ENCODE data around the gene HOMEZ. TPM values are rescaled to one million over a fixed set of nuclear protein-coding genes. Genes with fewer than 3 reads are reported as not detected.
A peak's percentile ranks its signal among the peaks of the same experiment; 100 is the strongest.

Gene HOMEZ
- total RNA-seq, 1 experiment from 2014 or later, result 11.9 TPM

- peak; percentile 31 for DNase-seq (ENCODE audit: low read depth)
Measured at GRCh38 chr14:23307687-23308644, 22.0 kb upstream of the HOMEZ start.

DNA sequence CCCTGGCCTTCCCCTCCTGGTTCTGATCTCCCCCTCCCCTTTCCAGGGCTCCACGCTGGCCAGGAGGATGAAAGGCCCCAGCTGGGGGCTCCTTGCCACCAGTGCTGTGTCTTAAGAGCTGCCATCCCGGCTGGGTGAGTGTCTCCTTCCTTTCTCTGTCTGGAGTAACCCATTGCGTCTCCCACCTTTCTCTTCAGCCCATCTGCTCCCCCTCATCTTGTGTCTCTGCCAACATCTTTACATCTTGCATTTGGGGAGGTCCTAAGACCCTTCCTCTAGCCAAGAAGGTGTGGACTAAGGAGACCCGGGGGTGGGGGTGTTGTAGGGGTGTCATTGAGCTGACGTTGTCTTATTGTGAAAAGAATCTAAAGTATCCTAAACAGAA is 21.2 kb upstream of the HOMEZ start:
- no peak for DNase-seq (ENCODE audit: low read depth)

GRCh38 chr14:23306412-23307145 is 20.6 kb upstream of the HOMEZ start, which contains the start of gene BCL2L2:
Gene BCL2L2 (plus strand): TSS chr14:23306833. CDS start chr14:23307768, 935 bp downstream.
- DNase-seq (ENCODE audit: low read depth), result peak; percentile 89

- peak; percentile 55 for DNase-seq (ENCODE audit: low read depth)
Measured at GRCh38 chr14:23302290-23303225, 16.6 kb upstream of the HOMEZ start, which contains the start of gene PPP1R3E. Gene PPP1R3E (minus strand): TSS chr14:23302859. CDS start chr14:23302576, 283 bp downstream.

GRCh38 chr14:23301969-23302289 is 16.0 kb upstream of the HOMEZ start:
- no peak for DNase-seq (ENCODE audit: low read depth)

DNA sequence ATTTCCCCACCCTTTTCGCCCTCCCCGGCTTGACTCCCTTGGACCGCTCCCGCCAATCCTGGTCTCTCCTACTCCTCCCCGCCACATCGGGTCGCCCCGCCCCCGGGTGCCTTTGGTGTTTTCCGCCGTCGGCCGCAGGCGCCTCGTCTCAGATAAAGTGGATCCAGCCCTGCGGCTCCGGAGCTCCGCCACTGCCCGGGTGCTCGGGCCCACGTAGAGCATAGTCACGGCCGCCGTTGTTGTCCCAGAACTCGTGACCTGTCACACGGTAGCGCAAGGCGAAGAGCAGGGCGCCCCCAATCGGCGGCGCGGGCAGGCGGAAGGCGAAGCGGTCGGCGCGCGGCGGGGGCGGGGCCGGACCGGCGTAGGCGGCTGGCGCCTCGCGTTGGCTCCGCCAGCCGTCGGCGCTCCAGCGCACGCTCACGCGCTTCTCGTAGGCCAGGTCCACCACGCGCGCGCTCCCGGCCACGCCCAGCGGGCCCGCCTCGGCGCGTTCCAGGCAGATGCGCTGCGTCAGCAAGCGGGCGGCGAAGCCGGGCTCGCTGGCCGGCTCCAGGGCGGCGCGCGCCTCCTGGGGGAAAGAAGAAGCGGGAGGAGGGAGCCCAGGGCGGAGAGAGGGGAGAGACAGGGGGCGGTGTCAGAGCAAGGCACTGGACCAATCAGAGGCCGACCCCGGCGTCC is 15.5 kb upstream of the HOMEZ start:
- DNase-seq (ENCODE audit: low read depth), result peak; percentile 97

- DNase-seq (ENCODE audit: low read depth), result peak; percentile 54
Measured at GRCh38 chr14:23300687-23301223, 14.8 kb upstream of the HOMEZ start.

DNA sequence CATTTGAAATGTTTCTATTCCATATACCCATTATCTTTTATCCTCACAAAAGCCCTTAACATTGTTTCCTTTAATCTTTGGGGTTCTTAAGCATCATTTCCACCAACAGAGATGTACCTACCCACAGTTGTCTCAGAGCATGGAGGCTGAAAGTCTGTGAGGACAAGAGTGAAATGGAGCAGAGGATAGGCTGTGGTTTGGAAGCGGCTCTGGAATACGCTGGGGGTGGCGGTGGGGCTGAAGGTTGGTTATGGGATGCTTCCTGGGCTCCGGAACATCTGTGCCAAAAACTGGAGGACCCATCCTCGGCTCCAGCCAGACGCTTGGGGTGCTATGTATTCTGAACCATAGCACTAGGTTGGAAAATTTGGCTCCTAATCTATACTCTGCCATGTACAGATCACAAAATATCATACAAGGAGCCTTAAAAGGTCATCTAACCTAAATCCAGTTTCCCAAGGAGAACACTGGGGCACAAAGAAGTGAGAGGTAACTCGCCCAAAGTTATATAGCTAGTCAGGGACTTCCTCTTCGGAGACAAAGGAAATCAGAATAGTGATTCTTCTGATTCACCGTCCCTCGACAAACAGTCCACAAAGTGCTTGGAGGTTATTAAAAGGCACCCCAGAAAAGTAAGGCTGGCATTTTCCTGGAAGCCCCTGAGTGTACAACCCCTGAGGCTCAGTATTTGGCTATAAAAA is 14.2 kb upstream of the HOMEZ start:
- no peak for DNase-seq (ENCODE audit: low read depth)

- DNase-seq (ENCODE audit: low read depth), result peak; percentile 58
Measured at GRCh38 chr14:23299211-23299957, 13.5 kb upstream of the HOMEZ start.

- DNase-seq (ENCODE audit: low read depth), result no peak
Measured at GRCh38 chr14:23297611-23298277, 11.8 kb upstream of the HOMEZ start.

- no peak for DNase-seq (ENCODE audit: low read depth)
Measured at GRCh38 chr14:23297096-23297495, 11.2 kb upstream of the HOMEZ start.

GRCh38 chr14:23296012-23296777 is 10.3 kb upstream of the HOMEZ start:
- DNase-seq (ENCODE audit: low read depth), result no peak

DNA sequence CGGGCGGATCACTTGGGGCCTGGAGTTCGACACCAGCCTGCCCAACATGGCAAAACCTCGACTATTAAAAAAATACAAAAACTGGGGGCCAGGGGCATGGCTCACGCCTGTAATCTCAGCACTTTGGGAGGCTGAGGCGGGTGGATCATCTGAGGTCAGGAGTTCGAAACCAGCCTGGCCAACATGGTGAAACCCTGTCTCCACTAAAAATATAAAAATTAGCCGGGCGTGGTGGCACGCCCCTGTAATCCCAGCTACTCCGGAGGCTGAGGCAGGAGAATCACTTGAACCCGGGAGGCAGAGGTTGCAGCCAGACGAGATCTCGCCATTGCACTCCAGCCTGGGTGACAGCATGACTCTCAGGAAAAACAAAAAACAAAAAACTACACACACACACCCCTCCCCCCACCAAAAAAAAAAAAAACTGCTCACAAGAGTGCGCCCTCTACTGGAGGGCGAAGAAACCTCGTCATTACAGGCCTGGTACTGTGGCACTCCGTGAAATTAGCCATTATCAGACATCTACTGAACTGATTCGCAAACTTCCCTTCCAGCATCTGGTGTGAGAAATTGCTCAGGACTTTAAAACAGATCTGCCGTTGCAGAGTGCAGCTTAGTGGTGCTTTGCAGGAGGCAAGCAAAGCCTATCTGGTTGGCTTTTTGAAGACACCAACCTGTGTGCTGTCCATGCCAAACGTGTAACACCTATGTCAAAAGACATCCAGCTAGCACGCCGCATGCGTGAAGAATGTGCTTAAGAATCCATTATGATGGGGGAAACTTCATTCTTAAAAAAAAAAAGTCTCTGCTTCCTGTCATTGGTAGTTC is 9.0 kb upstream of the HOMEZ start:
- peak; percentile 53 for DNase-seq (ENCODE audit: low read depth)

DNA sequence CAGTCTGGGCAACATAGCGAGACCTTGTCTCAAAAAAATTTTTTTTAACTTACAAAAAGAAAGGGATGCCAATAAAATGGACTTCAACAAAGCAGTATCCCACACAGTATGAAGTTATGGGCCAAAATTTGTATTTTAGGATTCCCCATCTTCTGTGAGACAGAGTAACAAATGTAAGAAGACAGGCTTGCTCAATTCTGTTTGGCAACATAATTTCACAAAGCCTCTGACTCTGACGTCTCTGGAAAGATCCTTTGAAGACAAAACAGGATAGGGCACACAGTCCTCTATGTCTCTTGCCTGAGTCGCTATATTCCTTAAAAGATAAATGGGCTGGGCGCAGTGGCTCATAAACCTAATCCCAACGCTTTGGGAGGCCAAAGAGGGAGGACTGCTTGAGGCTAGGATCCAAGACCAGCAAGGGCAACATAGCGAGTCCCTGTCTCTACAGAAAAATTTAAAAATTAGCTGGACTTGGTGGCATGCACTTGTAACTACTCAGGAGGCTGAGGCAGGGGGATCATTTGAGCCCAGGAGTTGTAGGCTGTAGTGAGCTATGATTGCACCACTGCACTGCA is 1.1 kb upstream of the HOMEZ start:
- no peak for DNase-seq (ENCODE audit: low read depth)

DNA sequence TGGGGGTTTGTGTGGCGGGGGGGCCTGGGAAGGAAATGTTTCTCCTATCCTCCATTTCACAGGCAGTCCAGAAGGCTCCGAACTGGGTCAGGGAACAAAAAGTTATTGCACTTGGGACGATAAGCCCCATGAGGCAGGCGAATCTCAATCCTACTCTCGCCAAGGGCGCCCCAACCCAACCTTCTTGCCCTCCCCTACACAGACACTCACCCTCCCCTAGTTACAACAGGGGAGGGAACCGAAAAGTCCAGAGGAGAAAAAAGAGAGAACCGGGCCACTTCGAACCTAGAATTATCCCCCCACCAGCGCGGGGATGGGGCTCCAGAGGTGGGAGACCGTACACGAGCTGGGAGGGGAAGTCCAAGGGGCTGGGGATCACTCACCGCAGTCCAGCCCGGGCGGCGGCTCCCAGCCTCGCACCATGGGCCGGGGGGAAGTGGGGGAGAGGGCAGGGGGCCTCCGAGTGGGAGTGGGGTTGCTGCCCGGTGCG is 357 bp downstream of the HOMEZ start:
- peak; percentile 12 for DNase-seq (ENCODE audit: low read depth)

Measured in M059J (cell line).